Measurements from ENCODE around the gene TOB1. TPM values are rescaled to one million over a fixed set of nuclear protein-coding genes. Genes with fewer than 3 reads are reported as not detected.

TOB1 gene
- total RNA-seq, 6 experiments from 2014 or later, result 76.3 to 94.1 (median 89.1) TPM

DNA sequence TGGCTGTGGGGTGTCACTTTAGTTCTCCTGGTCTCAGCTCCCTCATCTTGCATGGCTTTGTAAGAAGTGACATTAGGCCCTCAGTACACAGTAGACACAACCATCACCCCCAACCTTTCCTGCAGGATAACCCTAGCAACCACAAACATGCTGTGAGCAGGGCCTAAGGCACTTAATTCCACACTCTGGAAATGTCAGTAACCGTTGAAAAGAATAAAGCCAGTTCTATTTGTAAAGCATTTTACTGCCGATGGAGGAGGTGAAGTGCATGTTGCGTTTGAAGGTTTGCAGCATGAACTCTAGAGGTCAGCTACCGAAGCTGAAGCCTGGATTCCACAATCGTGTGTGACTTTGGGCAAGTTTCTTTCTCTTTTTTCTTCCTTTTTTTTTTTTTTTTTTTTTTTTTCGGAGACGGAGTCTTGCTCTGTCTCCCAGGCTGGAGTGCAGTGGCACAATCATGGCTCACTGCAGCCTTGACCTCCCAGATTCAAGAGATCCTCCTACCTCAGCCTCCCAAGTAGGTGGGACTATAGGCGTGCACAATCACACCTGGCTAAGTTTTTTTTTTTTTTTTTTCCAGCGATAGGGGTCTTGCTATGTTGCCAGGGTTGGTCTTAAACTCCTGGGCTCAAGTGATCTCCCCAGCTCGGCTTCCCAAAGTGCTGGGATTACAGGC lies 26.1 kb upstream of the TOB1 start:
- Mint-ChIP-seq H3K4me1 (ENCODE audit: low read depth) (peaks cover 5% of the 10 kb centered on the region), H3K27me3 (ENCODE audit: insufficient read depth) (peaks cover 18% of the 10 kb centered on the region), H3K36me3 (ENCODE audit: low read depth) (no peaks in the 10 kb centered on the region), H3K4me3 (no peak overlapping the region), H3K27ac (no peak overlapping the region), H3K9me3 (no peaks in the 10 kb centered on the region)
- TF ChIP-seq CTCF (IDR thresholded peaks at IDR 0.05), result no peak
- no peak for DNase-seq

GRCh38 chr17:50891577-50891989 lies 25.4 kb upstream of the TOB1 start:
- no peak for DNase-seq
- Mint-ChIP-seq H3K9me3 (no peaks in the 10 kb centered on the region), H3K27ac (no peak overlapping the region), H3K27me3 (ENCODE audit: insufficient read depth) (peaks cover 24% of the 10 kb centered on the region), H3K4me3 (no peak overlapping the region), H3K4me1 (ENCODE audit: low read depth) (peaks cover 5% of the 10 kb centered on the region), H3K36me3 (ENCODE audit: low read depth) (no peaks in the 10 kb centered on the region)
- TF ChIP-seq CTCF (IDR thresholded peaks at IDR 0.05), result no peak

GRCh38 chr17:50890675-50891516 lies 24.7 kb upstream of the TOB1 start:
- Mint-ChIP-seq H3K27ac (no peak overlapping the region), H3K9me3 (no peaks in the 10 kb centered on the region), H3K4me1 (ENCODE audit: low read depth) (peaks cover 5% of the 10 kb centered on the region), H3K36me3 (ENCODE audit: low read depth) (no peaks in the 10 kb centered on the region), H3K4me3 (no peak overlapping the region), H3K27me3 (ENCODE audit: insufficient read depth) (peaks cover 23% of the 10 kb centered on the region)
- no peak for TF ChIP-seq CTCF (IDR thresholded peaks at IDR 0.05)
- DNase-seq, result no peak

GRCh38 chr17:50889528-50890118 lies 23.5 kb upstream of the TOB1 start:
- peaks cover 5% of the 10 kb centered on the region for H3K4me1 Mint-ChIP-seq (ENCODE audit: low read depth)

More at GRCh38 chr17:50889528-50890118, 23.5 kb upstream of the TOB1 start:
- DNase-seq, result no peak
- Mint-ChIP-seq H3K4me3 (no peak overlapping the region), H3K36me3 (ENCODE audit: low read depth) (no peaks in the 10 kb centered on the region), H3K27me3 (ENCODE audit: insufficient read depth) (peaks cover 22% of the 10 kb centered on the region), H3K9me3 (no peaks in the 10 kb centered on the region), H3K27ac (no peak overlapping the region)
- TF ChIP-seq CTCF (IDR thresholded peaks at IDR 0.05), result no peak
